GM13976 (cell line): ENCODE data around the gene PDHA1.

ENCODE experiments used
- DNase-seq: peaks from one replicate; pipeline ENCODE4 v3.0.0; 2012; ENCODE audit warnings: low spot score
- CTCF ChIP-seq: IDR thresholded peaks from 2 replicates; pipeline ENCODE4 v1.5.1; 2012; ENCODE audit warnings: borderline replicate concordance, mild to moderate bottlenecking; ENCODE audit not compliant: insufficient read depth; ENCODE audit errors: extremely low read depth, missing control alignments, control extremely low read depth
- in situ Hi-C: fragments of 300-500 bp; cut with MboI; formaldehyde crosslinking; loops from one replicate; pipeline ENCODE4 v1.12.0; 2022; ENCODE audit warnings: low sequenced_read_pairs, mixed read lengths, inconsistent platforms; ENCODE audit not compliant: unreplicated experiment

The PDHA1 gene

GRCh38 chrX:19382555-19383145 is 38.9 kb downstream of the PDHA1 start:
- DNase-seq: peak; percentile 64
- in situ Hi-C loops: loop anchor here (25.0 kb wide), 1 partner anchor 680 kb away; no protein-coding TSS in a partner anchor

GRCh38 chrX:19386679-19387078 is 43.0 kb downstream of the PDHA1 start:
- in situ Hi-C loops: loop anchor here (25.0 kb wide), 1 partner anchor 676 kb away; no protein-coding TSS in a partner anchor
- DNase-seq: no peak
- TF ChIP-seq CTCF: no peak

More at GRCh38 chrX:19382555-19383145, 38.9 kb downstream of the PDHA1 start:
- TF ChIP-seq CTCF: peak; percentile 44

- no peak for TF ChIP-seq CTCF
These were observed 44.4 kb downstream of the PDHA1 start for GRCh38 chrX:19388064-19388679.

GRCh38 chrX:19388741-19389140 is 45.0 kb downstream of the PDHA1 start:
- DNase-seq: no peak
- in situ Hi-C loops: loop anchor here (25.0 kb wide), 1 partner anchor 674 kb away; no protein-coding TSS in a partner anchor
- TF ChIP-seq CTCF: no peak

More at GRCh38 chrX:19388064-19388679, 44.4 kb downstream of the PDHA1 start:
- no peak for DNase-seq
- in situ Hi-C loops: loop anchor here (25.0 kb wide), 1 partner anchor 674 kb away; no protein-coding TSS in a partner anchor

GRCh38 chrX:19389227-19389845 is 45.6 kb downstream of the PDHA1 start:
- in situ Hi-C loops: loop anchor here (25.0 kb wide), 1 partner anchor 673 kb away; no protein-coding TSS in a partner anchor
- TF ChIP-seq CTCF: no peak
- no peak for DNase-seq

GRCh38 chrX:19392078-19392477 is 48.4 kb downstream of the PDHA1 start:
- no peak for DNase-seq
- no peak for TF ChIP-seq CTCF
- in situ Hi-C loops: loop anchor here (25.0 kb wide), 1 partner anchor 670 kb away; no protein-coding TSS in a partner anchor
